Prostate gland (tissue), 2 donors: Measurements from ENCODE around the gene PAQR8.

Experiments
- POLR2A ChIP-seq: fragments of 450-650 bp; IDR thresholded peaks from one replicate; pipeline ENCODE4 v1.6.1; 2016; ENCODE audit warnings: antibody characterized with exemption, mild to moderate bottlenecking
- TF ChIP-seq, protein P1 (sequence below), 4 experiments: fragments of 200-600 bp in 2 of 4; fragments of 450-650 bp in 2 of 4; sonication (generic) in 2 of 4; IDR thresholded peaks; 1 replicate in 3 of 4; 2 replicates in 1 of 4; pipeline ENCODE4 v1.5.1; 2016 to 2019; ENCODE audit warnings: antibody characterized with exemption in 4 of 4, mild to moderate bottlenecking in 2 of 4, moderate library complexity in 2 of 4

DNA sequence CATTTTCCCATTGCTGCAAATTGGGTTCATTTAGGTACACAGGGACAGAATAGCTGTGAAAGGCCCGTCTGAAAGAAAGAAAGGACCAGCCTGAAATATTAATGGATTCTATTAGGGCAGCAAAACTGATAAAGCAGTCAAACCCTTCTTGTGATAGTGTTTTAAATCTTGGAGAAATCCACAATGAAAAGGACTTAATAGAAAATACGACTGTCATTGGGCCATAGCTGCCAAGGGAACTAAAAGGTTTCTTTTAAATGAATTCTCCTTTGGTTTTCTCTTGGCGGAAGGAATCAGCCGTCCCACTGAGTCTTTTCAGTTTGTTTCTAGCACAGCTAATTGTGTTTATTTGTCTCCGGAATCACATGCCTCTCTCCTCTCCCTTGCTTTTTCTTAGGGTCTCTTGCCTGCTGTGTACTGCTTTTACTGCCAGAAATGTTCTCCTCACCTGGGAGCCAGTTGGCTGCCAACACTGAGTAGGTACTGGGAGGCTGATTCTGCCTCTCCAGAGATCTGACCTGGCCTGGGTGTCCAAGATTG is 11.3 kb downstream of the PAQR8 start:
- TF ChIP-seq, protein P1, sequence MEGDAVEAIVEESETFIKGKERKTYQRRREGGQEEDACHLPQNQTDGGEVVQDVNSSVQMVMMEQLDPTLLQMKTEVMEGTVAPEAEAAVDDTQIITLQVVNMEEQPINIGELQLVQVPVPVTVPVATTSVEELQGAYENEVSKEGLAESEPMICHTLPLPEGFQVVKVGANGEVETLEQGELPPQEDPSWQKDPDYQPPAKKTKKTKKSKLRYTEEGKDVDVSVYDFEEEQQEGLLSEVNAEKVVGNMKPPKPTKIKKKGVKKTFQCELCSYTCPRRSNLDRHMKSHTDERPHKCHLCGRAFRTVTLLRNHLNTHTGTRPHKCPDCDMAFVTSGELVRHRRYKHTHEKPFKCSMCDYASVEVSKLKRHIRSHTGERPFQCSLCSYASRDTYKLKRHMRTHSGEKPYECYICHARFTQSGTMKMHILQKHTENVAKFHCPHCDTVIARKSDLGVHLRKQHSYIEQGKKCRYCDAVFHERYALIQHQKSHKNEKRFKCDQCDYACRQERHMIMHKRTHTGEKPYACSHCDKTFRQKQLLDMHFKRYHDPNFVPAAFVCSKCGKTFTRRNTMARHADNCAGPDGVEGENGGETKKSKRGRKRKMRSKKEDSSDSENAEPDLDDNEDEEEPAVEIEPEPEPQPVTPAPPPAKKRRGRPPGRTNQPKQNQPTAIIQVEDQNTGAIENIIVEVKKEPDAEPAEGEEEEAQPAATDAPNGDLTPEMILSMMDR (IDR thresholded peaks at IDR 0.05): no peak
- TF ChIP-seq POLR2A: no peak
